Kidney (tissue), 14 donors: Measurements from ENCODE around the gene CISD3. TPM values are rescaled to one million over a fixed set of nuclear protein-coding genes. Genes with fewer than 3 reads are reported as not detected.

ENCODE experiments used
- DNase-seq, 5 donors: peaks; one replicate each; pipeline ENCODE4 v3.0.0-alpha.2; 2013 to 2020
- FAIRE-seq: peaks from 2 replicates; lab custom pipeline; 2012; peaks lifted over from hg19 to GRCh38; lab: Jason Lieb, UNC
- H3K27ac ChIP-seq, 2 donors: one replicate each; pipeline ENCODE4 v1.7.0; 2013; ENCODE audit warnings: low read depth in 2 of 2, low read length in 2 of 2, inconsistent platforms in 1 of 2
- H3K27me3 ChIP-seq: one replicate; pipeline ENCODE4 v1.7.1; 2013; ENCODE audit warnings: low read length, inconsistent platforms; ENCODE audit not compliant: control insufficient read depth, insufficient read depth
- H3K36me3 ChIP-seq, 3 donors: one replicate each; pipeline versions ENCODE4 v1.7.0 to v1.7.1; 2013; ENCODE audit warnings: low read length in 3 of 3, control low read depth in 1 of 3, inconsistent platforms in 1 of 3; ENCODE audit not compliant: insufficient read depth in 3 of 3, control insufficient read depth in 2 of 3
- H3K4me1 ChIP-seq, 3 donors: one replicate each; pipeline versions ENCODE4 v1.7.0 to v1.7.1; 2013; ENCODE audit warnings: low read length in 3 of 3, inconsistent platforms in 1 of 3, low read depth in 1 of 3; ENCODE audit not compliant: control insufficient read depth in 2 of 3, insufficient read depth in 2 of 3
- H3K4me3 ChIP-seq, 3 donors: one replicate each; pipeline versions ENCODE4 v1.7.0 to v1.8.1; 2013; ENCODE audit warnings: low read length in 3 of 3, control low read depth in 1 of 3, inconsistent platforms in 1 of 3
- H3K9ac ChIP-seq, 3 donors: one replicate each; pipeline versions ENCODE4 v1.7.0 to v1.7.1; 2013; ENCODE audit warnings: low read length in 3 of 3, control low read depth in 1 of 3, inconsistent platforms in 1 of 3
- H3K9me3 ChIP-seq, 3 donors: one replicate each; pipeline versions ENCODE4 v1.7.0 to v1.7.1; 2013; ENCODE audit warnings: low read length in 3 of 3, control low read depth in 1 of 3, inconsistent platforms in 1 of 3; ENCODE audit not compliant: control insufficient read depth in 2 of 3, insufficient read depth in 1 of 3
- intact Hi-C: fragments of 100-400 bp; cut with DNase I; formaldehyde crosslinking; loops from one replicate; pipeline ENCODE4 v1.11.1; 2022
- polyA plus RNA-seq: library from polyadenylated mRNA; stranded (reverse); fragments of 350-450 nt; fragmentation: Illumina TruSeq; extraction: RNeasy Lipid Tissue Mini Kit (QIAGEN cat#74804); gene quantifications from one replicate; pipeline ENCODE4 v1.2.3, GENCODE V29; 2014; ENCODE audit warnings: low read depth, low replicate concordance; ENCODE audit not compliant: insufficient read depth
- total RNA-seq: library from RNA; stranded (reverse); fragmentation: NEBNext Ultra II Directional; extraction: Animal tissue kit (Norgen Biotek cat#: 25700); gene quantifications from one replicate; pipeline ENCODE4 v1.2.1, GENCODE V29; 2021
- TF ChIP-seq, protein P1 (sequence below): IDR thresholded peaks from 3 replicates; pipeline ENCODE4 v1.5.1; 2012; ENCODE audit warnings: mild to moderate bottlenecking, moderate library complexity, borderline replicate concordance; ENCODE audit not compliant: insufficient read depth; ENCODE audit errors: extremely low read depth
- donor health status: control.
- donor health status: control.
- donor health status: control.
- donor health status: control.
- donor health status: control.
- donor health status: DM: yes; HTN: yes; CAD: no.
- donor health status: Normal renal cell carcinoma (clear cell type).

Gene CISD3
- total and polyA plus RNA-seq, 2 donors from 2014 or later, result 37.7 to 152 TPM

GRCh38 chr17:38773258-38773657 is 43.1 kb downstream of the CISD3 start:
- no peak for DNase-seq
- no peak for FAIRE-seq
- Histone ChIP-seq H3K36me3 (peaks cover 10 to 76% (median 55%) of the 10 kb centered on the region in 3 donors), H3K27ac (no peak overlapping the region), H3K4me3 (no peak overlapping the region), H3K9ac (no peak overlapping the region), H3K9me3 (no peaks in the 10 kb centered on the region), H3K27me3 (no peaks in the 10 kb centered on the region), H3K4me1 (no peaks in the 10 kb centered on the region)
- TF ChIP-seq, protein P1, sequence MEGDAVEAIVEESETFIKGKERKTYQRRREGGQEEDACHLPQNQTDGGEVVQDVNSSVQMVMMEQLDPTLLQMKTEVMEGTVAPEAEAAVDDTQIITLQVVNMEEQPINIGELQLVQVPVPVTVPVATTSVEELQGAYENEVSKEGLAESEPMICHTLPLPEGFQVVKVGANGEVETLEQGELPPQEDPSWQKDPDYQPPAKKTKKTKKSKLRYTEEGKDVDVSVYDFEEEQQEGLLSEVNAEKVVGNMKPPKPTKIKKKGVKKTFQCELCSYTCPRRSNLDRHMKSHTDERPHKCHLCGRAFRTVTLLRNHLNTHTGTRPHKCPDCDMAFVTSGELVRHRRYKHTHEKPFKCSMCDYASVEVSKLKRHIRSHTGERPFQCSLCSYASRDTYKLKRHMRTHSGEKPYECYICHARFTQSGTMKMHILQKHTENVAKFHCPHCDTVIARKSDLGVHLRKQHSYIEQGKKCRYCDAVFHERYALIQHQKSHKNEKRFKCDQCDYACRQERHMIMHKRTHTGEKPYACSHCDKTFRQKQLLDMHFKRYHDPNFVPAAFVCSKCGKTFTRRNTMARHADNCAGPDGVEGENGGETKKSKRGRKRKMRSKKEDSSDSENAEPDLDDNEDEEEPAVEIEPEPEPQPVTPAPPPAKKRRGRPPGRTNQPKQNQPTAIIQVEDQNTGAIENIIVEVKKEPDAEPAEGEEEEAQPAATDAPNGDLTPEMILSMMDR, result no peak
- intact Hi-C loops, result no loop called here

DNA sequence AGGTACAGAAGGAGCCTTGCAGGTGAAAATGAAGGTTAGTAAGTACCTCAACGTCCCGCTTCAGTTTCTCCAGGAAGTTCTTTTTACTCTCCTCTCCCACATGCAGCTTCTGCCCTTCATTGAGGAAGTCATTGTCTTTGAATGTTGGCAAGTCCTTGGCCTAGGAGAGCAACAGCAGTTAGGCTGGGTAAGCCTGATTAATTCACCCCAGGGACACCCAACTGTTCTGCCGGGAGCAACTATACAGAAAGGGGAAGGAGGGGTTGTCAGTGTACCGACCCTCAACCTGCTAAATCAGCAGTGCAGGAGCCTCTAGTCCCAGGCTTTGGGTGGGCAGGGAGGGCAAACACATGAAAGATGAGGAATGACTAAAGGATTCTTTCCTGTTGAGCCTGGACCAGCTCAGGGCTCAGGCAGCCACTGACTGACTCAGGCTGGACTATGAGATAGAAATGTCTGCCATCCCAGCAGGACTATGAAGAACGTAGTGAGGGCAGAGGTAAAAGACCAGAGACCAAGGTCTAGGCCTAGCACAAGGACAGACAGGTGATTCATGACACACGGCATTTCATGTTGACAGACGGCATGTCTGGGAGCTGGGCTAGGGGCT is 47.6 kb downstream of the CISD3 start:
- no peak overlapping the region for H3K4me3 ChIP-seq
- no peaks in the 10 kb centered on the region for H3K27me3 ChIP-seq
- no peaks in the 10 kb centered on the region for H3K4me1 ChIP-seq
- no peak for FAIRE-seq
- intact Hi-C loops, result no loop called here
- TF ChIP-seq, protein P1, result no peak
- H3K27ac ChIP-seq, result no peak overlapping the region
- peaks cover 19 to 84% (median 63%) of the 10 kb centered on the region in 3 donors for H3K36me3 ChIP-seq
- H3K9ac ChIP-seq, result no peak overlapping the region
- DNase-seq, result no peak
- no peaks in the 10 kb centered on the region for H3K9me3 ChIP-seq

- H3K9me3 ChIP-seq, result no peaks in the 10 kb centered on the region
- H3K9ac ChIP-seq, result no peak overlapping the region
- no peaks in the 10 kb centered on the region for H3K27me3 ChIP-seq
- no peak overlapping the region for H3K27ac ChIP-seq
- H3K4me3 ChIP-seq, result no peak overlapping the region
- H3K4me1 ChIP-seq, result no peaks in the 10 kb centered on the region
- TF ChIP-seq, protein P1, result no peak
- intact Hi-C loops, result no loop called here
- DNase-seq (no peak), FAIRE-seq (no peak)
- H3K36me3 ChIP-seq, result peaks cover 16 to 84% (median 66%) of the 10 kb centered on the region in 3 donors
Observed at GRCh38 chr17:38779965-38780752, 50.0 kb downstream of the CISD3 start.
